MM.1S (cell line): Measurements from ENCODE around the gene STK36.

Experiments
- EZH2 ChIP-seq: fragments of 300-600 bp; sonication (generic); optimal IDR thresholded peaks from 2 replicates; pipeline ENCODE3; 2017; ENCODE audit warnings: low read depth, mild to moderate bottlenecking, antibody characterized with exemption, low read length, mixed read lengths
- TF ChIP-seq, protein P1 (sequence below): fragments of 300-600 bp; sonication (generic); IDR thresholded peaks from 2 replicates; pipeline ENCODE4 v1.5.1; 2016; ENCODE audit warnings: antibody characterized with exemption, low read length, mixed read lengths

DNA sequence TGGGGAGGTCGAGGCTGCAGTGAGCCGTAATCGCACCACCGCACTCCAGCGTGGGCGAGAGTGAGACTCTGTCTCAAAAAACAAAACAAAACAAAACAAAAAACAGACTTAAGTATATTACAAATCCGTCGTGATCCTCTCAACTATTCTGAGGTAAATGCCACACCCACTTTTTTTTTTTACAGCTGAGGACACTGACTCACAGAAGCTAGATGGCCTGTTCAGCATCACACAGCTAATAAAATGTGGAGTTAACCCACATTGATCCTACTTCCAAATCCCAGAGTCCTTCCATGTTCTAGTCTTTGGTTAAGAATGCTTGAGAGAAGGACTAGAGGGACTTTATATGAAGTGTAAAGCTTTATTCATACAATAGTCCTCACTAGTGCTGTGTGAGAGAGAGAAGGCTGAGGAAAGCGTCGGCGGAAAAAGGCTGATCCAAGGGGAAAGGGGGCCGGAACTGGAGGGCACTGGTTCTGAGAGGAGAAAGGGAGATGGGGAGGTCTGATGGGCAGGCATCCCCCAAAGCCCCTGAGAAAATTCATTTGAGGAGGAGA, 711 bp upstream of the STK36 start:
- TF ChIP-seq, protein P1, sequence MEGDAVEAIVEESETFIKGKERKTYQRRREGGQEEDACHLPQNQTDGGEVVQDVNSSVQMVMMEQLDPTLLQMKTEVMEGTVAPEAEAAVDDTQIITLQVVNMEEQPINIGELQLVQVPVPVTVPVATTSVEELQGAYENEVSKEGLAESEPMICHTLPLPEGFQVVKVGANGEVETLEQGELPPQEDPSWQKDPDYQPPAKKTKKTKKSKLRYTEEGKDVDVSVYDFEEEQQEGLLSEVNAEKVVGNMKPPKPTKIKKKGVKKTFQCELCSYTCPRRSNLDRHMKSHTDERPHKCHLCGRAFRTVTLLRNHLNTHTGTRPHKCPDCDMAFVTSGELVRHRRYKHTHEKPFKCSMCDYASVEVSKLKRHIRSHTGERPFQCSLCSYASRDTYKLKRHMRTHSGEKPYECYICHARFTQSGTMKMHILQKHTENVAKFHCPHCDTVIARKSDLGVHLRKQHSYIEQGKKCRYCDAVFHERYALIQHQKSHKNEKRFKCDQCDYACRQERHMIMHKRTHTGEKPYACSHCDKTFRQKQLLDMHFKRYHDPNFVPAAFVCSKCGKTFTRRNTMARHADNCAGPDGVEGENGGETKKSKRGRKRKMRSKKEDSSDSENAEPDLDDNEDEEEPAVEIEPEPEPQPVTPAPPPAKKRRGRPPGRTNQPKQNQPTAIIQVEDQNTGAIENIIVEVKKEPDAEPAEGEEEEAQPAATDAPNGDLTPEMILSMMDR, result no peak
- no peak for TF ChIP-seq EZH2
